IPS DF 19.7 (cell line): ENCODE results near the gene ATM.
"Not testable (repeated sequence)": the region's sequence is repeated elsewhere in the genome, so short reads cannot be mapped to it uniquely, and the experiment has no call there.

Experiments used
- DNase-seq: peaks from one replicate; pipeline ENCODE4 v3.0.0-alpha.2; 2013; ENCODE audit warnings: low read depth, low spot score

ATM gene

GRCh38 chr11:108278546-108278945 lies 55.7 kb downstream of the ATM start:
- no peak for DNase-seq

GRCh38 chr11:108278954-108279353 lies 56.1 kb downstream of the ATM start:
- DNase-seq = no peak

GRCh38 chr11:108286370-108286769 lies 63.5 kb downstream of the ATM start:
- no peak for DNase-seq

GRCh38 chr11:108286956-108287355 lies 64.1 kb downstream of the ATM start:
- no peak for DNase-seq

- not testable (repeated sequence) for DNase-seq
Measured at GRCh38 chr11:108289066-108289465, 66.2 kb downstream of the ATM start.

GRCh38 chr11:108289699-108290098 lies 66.8 kb downstream of the ATM start:
- no peak for DNase-seq

- DNase-seq = no peak
Measured at GRCh38 chr11:108293229-108293628, 70.4 kb downstream of the ATM start.

GRCh38 chr11:108302121-108302785 lies 79.4 kb downstream of the ATM start:
- no peak for DNase-seq

GRCh38 chr11:108307751-108308150 lies 84.9 kb downstream of the ATM start:
- no peak for DNase-seq

- no peak for DNase-seq
Measured at GRCh38 chr11:108313444-108313843, 90.6 kb downstream of the ATM start.

- no peak for DNase-seq
Measured at GRCh38 chr11:108316061-108316460, 93.2 kb downstream of the ATM start.

GRCh38 chr11:108319541-108320145 lies 96.8 kb downstream of the ATM start:
- DNase-seq = no peak

GRCh38 chr11:108322666-108323065 lies 99.8 kb downstream of the ATM start:
- no peak for DNase-seq

- DNase-seq = no peak
Measured at GRCh38 chr11:108324587-108324986, 101.7 kb downstream of the ATM start.

GRCh38 chr11:108333403-108333899 lies 110.6 kb downstream of the ATM start:
- no peak for DNase-seq

GRCh38 chr11:108338750-108339149 lies 115.9 kb downstream of the ATM start:
- DNase-seq = no peak

GRCh38 chr11:108340973-108341372 lies 118.1 kb downstream of the ATM start:
- DNase-seq = peak; percentile 20

GRCh38 chr11:108341654-108342053 lies 118.8 kb downstream of the ATM start:
- DNase-seq = no peak

- DNase-seq = no peak
Measured at GRCh38 chr11:108343714-108344113, 120.8 kb downstream of the ATM start.

- no peak for DNase-seq
Measured at GRCh38 chr11:108345767-108346166, 122.9 kb downstream of the ATM start.

- DNase-seq = no peak
Measured at GRCh38 chr11:108346451-108346850, 123.6 kb downstream of the ATM start.

GRCh38 chr11:108351468-108351867 lies 128.6 kb downstream of the ATM start:
- no peak for DNase-seq

- no peak for DNase-seq
Measured at GRCh38 chr11:108364159-108364558, 141.3 kb downstream of the ATM start.
